ENCODE results near the gene A4GALT.

- TF ChIP-seq CTCF (IDR thresholded peaks at IDR 0.05; ENCODE audit: borderline replicate concordance, extremely low read depth, low read length, poor library complexity, severe bottlenecking) (no peak), EZH2 (IDR thresholded peaks at IDR 0.05; ENCODE audit: borderline replicate concordance, low read depth, low read length, severe bottlenecking) (no peak)
Observed at GRCh38 chr22:42683578-42684283, 36.9 kb downstream of the A4GALT start.

Data from DND-41 (cell line).